GM19438 (cell line): ENCODE data around the gene NBEA.

Experiments used
- ATAC-seq: cut with Tn5 transposase; IDR thresholded peaks from one replicate; pipeline ENCODE4 v1.9.1; 2021; ENCODE audit warnings: low read depth; ENCODE audit not compliant: unreplicated experiment

The NBEA gene

DNA sequence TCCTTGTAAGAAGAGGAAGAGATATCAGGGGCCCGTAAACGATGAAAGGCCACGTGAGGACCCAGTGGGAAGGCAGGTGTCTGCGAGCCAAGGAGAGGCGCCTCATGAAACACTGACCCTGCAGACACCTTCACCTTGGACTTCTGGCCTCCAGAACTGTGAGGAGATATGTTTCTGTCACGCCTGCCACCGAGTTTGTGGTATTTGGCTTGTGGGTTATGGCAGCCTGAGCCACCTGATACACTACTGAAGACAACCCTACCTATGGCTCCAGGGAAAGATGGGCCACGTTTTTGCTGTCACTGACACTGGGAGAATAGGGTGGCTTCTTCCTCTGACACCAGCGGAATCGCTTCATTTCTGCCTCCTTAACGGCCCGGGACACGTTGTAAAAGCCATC is 752.0 kb downstream of the NBEA start:
- ATAC-seq = no peak

DNA sequence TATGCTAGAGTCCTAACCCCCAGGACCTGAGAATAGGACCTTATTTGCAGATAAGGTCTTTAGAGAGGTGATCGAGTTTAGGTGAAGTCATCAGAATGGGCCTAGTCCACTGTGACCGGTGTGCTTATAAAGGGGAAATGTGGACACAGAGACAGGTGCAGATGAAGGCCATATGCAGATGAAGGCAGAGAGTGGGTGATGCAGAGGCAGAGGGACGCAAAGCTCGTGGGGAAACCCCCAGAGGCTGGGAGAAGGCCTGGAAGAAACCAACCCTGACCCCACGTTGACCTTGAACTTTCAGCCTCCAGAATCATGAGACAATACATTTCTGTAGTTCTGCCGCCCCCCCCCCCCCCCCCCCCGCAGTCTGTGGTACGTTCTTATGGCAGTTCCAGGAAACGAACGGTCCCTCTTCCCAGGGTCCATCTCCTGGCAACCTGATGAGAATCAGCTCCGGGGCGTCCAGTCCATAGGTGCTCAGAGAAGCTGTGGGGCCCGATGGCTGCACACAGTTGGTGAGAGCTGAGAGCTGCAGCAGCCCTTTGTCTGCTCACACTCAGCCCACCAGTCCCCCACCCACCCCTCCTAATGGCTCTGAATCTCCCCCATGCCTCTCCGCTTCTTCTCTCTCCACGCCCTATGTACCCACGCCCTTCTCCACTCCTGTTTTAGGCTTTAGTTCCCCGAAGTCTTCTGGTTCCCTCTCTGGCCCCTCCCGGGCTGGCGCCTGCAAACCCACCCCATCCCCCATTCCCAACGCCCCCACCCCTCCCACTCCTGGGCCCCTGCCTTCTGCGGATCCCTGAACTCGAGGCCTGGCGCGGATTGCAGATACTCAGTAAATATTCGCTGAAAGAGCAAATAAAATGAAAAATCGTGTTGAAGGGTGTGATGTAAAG is 752.7 kb downstream of the NBEA start:
- no peak for ATAC-seq

DNA sequence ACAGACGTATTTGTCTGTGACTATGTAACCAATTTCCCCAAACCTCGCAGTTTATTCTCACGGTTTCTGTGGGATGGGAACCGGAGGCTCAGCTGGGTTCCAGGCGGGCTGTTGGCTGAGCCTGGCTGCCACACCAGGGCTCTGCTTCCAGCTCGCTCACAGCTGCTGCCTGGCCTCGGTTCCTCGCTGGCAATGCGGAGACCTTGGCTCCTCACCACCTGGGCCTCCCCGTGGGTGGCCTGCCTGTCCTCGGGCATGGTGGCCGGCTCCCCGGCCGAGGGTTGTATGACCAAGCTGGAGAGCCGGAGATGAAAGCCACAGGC is 753.3 kb downstream of the NBEA start:
- ATAC-seq = no peak

DNA sequence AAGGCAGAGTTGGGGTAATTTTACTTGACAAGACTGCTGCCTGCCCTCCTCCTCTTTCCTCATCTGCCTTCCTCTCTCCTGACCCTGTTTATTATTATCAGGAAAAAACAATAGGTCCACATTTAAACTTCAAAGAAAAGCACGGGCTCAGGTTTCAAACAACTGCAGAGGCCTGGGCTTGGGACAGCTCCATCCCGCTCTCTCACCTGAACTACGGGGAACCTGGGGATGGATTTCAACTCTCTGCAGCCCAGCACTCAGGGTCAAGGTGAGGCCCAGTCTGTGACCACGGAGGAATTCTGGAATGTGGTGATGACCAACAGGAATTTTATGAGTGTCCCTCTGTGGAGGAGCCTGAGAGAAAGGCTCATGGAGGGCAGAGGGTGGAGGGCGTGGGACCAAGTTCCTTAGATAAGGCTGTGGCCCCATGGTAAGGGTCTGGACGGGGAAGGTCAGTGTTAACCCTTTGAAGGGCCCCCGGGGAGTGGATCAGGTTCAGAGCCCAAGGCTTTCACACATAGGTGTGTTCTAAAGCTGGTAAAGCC is 755.2 kb downstream of the NBEA start:
- no peak for ATAC-seq

DNA sequence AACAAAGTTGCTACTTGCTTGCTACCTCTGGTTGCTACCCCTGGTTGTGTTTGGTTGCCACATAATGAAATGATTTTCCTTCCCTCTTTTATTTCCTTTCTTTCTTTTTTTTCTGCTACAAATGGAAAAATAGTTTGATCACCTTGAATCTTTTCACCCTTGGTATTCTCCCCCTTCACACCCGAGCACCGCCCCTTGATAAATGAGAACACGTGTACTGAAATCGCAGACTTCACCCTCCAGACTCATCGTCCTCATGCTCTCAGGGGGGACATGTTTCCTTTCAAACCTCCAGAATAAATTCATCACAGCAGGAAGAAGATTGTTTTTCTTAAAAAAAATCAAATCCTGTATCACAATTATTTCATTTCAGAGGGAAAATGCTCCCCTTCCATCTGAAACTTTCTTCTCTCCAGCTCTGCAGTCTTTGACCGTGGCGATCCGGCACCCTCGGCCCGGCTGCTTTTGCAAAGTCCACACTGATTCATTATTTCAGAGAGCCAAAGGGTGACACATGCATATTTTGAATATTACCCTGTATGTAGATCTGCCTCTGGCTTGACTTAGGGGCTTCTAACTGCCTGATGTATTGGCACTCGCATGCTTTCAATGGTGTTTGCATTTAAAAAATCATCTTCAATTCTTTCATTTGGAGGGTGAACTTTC is 757.0 kb downstream of the NBEA start:
- no peak for ATAC-seq

DNA sequence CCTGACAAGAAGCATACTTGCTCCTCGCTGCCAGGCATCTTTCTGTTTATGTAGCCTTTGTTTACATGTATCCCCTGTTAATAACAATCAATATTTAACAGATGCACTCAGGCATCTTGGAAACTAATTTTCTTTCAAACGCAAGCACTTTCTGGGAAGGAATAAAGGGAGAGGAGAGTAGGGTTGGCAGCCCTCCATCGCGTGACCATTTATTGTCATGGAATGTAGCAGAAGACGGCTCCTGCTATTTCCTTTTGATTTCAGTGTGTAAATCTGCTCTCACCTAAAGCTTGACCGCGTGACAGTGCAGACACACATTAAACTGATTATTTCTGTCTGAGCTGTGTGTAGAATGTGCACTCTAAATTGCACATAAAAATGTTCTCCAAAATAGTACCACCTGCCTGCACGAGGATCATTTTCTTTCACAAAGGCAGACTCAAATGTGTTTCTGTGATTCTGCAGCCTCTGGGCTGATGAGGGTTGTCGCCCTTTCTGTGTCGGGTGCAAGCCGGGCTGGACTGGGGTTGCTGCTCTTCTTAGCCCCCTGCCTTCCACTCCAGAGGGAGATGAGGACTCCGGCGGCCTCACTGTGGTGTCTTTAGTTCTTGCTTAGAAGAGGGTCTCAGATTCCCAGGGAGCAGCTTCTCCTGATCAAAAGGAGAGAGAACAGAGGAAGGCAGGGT is 757.9 kb downstream of the NBEA start:
- no peak for ATAC-seq

DNA sequence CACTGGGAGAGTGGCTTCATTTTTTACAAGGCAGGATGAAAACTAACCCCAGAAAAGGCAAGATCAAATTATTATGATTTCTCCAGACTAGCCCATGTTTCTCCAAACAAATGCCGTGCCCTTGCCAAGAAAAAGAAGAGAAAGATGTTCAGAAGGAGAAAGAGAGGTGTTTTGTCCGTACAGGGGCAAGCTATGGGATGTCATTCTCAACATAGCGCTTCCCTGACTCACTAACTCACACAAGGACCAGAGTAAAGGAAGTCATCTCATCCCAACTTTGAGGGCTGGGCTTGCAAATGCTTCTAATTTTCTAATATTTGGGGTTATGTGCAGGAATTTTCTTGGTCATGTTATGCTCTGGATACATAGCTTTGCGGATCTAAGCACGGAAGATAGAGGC is 758.6 kb downstream of the NBEA start:
- no peak for ATAC-seq

DNA sequence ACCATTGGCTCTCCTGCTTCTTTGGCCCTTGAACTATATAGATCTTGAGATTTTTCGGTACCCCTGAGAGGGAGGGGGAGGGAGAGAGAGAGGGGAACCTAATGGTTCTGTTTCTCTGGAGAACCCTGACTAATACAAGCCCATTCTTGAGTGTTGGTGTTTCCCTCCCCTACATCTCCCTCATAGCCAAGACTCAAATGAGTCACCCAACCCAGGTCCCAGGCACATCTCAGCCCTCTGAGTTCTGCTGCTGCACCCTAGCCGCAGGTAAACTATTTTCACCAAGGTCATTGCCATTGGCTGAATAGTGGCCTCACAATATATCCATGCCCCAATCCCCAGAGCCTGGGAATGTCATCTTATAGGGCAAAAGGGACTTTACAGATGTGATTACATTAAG is 760.2 kb downstream of the NBEA start:
- ATAC-seq = no peak

DNA sequence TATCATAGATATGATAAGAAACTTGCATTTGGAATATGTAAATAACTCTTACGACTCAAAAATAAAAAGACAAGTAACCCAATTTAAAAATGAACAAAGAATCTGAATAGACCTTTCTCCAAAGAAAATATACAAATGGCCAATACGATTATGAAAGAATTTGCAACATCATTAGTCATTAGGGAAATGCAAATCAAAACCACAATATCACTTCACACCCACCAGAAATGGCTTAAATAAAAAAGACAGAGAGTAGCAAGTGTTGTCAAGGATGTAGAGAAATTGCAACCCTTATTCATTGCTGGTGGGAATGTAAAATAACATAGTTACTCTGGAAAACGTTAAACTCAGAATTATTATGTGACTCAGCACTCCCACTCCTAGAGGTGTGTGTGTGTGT is 761.0 kb downstream of the NBEA start:
- ATAC-seq = no peak

DNA sequence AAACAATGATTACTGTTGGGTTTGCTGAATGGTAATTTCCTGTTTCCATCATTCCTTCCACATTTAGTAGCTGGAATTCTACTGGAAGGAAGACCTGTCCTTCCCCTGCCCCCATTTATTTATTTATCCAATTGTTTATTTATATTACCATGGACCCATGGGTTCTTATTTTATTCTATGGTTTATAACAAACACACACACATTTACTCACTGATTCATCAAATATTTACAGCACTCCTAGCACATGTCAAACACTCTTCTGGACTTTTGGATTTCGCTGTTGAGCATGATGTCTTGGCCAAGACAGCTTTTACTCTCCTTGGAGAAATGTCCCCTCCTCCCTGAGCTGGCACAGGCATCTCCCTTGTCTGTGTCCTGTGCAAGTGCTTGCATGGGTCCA is 762.3 kb downstream of the NBEA start:
- no peak for ATAC-seq

DNA sequence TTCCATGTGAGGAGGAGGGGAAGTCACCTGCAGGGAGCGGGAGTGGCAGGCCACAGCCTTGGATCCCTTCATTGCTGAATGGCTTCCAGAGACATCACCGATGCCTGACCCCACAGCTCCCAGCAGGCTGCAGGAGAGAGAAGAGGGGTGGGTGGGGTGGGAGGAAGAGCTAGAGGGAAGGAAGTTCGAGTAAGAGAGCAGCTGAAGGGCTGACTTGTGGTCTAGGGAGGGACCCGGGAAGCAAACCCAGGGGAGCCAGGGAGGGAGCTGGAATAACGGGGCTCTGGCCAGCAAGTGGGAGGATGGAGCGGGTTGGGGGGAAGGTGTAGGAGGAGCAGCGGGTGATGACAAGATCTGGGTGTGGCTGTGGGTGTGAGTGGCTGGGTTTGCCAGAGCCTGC is 764.2 kb downstream of the NBEA start:
- ATAC-seq = no peak

DNA sequence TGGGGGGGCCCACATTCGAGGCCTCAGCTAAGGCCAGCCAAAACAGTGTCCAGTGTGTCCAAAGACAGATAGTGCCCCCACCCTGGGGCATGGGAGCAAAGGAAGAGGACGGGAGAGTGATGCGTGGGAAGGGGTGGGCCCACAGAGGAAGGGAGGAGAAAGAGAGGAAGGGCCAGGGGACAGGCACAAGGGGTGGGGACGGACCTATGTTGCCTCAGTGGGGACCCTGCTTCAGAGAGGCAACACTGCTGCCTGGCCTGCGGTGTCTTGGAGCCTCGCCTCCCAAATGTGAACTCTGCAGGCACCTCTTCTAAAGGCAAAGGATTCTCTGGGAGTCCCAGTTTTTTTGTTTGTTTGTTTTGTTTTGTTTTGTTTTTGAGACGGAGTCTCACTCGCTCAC is 764.7 kb downstream of the NBEA start:
- ATAC-seq = no peak

DNA sequence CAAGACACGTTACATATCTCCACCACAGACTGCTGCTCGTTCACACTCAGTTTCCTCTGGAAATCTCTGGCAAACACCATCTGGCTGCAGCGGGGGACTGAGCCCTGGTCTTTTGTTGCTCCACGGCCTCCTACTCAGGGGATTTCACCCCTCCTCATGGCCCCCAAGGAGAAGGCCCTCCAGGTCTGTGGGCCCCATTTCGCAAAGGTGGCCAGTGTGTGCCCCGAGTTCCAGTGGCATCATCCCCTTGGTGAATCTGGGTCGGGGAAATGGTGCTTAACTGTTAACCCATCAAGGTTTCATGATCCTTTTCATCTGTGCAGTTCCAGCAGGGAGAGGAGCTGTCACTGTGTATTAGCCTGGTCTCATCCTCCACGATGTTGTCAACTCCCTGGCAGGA is 769.8 kb downstream of the NBEA start:
- ATAC-seq = no peak

DNA sequence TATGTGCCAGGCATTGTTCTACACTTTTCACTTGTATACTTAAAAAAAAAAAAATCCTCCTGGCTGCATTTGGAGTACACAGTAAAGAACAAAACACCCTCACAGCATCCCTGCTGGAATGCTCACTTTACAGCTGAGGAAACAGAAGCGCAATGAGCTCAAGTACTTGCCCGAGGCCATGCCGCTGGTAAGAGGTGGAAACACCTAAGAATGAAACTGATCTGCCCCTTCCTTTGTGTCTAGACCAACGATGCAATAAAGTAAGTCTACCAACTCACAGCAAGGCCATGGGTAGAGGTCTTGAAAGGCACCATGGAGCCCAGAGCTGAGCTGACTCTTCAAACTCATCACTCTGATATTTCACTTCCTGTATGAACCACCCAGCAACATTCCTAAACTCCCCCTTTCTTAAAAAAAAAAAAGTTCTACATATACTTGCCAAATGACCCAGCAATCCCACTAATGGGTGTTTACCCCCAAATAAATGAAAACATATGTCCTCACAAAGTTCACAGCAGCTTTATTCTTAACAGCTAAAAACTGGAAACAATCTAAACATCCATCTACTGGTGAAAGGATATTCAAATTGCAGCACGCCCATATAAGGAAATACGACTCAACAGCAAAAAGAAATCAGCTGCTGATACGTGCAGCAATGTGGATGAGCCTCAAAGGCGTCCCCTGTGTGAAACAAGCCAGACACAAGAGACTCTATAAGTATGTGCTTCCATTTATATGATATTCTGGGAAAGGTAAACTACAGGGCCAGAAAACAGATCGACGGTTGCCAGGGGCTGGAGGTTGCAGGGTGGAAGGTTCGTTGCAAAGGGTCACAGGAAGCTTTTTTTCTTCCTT is 771.1 kb downstream of the NBEA start:
- ATAC-seq = no peak

DNA sequence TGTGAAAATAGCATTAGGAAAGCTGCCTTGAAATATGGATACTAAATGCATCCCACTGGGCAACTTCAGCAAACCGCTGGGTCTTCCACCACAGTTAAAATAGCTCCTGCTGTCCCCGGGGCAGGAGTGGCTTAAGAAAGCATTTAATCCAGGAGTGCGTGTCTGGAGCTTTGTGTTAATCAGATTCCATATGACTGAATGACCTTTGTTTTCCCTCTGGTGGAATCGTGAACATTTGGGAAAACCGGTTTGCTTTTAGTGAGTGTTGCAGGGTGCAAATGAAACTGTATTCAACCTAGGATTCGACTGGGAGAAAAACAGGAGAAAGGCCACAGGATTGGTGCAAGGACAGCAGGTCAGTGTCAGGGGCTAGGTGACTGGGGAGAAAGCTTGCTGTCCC is 772.1 kb downstream of the NBEA start:
- ATAC-seq = no peak

DNA sequence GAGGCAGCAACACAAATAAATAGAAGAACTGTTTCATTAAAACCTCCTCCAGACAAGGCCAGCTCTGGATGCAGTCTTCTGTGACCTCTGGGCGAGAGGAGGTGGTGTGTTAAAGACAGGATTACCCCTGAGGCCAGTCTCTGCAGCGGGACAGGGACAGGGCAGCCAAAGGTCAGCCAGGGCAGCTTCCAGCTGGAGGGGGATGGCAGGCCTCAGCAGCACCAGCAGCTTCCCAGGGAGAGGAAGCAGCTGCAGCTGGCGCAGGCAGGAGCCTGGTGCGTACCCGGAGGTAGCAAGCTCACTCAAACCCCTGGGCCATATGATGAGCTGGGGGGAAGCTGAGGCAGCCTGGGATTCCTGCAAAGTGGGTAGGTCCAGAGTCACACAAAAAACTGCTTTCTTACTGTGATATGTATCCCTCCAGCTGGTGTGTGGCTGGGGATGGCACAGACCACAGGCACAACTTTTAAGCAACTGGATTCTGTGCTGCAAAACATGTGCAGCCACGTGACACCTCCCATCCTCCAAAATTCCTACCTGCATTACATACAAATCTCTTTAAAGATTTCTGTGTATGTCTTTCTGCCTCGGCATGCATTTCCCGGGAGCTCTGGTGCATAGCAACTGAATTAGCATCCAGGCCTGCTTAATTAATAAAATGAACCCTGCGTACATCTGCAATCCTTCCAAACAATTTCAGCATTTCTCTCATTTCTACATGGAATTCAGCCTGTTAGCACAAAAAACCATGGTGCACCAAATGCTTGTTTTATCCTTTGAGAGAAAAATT is 772.7 kb downstream of the NBEA start:
- ATAC-seq = no peak

DNA sequence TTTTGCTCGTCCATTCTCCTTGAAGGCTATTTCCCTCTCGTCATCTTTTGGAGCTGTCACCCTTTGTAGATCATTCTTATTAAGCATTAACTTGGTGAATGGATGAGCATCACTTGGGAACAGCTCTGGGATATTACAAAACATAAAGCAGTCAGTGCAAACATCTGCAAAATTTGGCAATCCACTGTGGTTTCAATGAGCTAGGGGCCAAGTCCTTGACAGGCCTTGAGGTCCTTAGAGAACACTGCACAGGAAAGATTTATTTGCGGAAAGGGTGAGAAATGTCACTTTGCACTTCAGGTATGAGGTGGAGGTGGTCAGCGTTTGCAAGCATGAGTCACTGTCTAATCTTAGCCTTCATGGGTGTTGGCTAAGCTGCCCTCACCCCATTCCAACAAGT is 774.1 kb downstream of the NBEA start:
- no peak for ATAC-seq

DNA sequence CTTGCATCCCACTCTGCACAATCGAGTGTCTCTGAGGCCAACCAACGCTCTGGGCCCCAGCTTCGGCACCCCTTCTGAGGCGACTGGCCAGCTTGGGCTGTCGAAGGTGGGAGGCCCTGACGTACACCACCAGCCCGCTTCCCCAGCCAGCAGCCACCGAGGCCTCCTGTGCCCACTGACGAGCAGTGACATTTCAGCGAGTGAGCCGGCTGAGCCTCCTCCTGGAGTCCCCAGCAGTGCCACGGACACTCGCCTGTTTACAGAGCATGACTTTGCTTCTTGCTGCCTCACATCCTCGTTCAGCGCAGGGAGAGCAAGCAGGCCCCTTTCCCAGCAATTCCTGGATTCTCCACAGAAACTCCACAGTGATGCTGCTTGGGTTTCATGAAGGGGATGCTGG is 774.7 kb downstream of the NBEA start:
- ATAC-seq = no peak

DNA sequence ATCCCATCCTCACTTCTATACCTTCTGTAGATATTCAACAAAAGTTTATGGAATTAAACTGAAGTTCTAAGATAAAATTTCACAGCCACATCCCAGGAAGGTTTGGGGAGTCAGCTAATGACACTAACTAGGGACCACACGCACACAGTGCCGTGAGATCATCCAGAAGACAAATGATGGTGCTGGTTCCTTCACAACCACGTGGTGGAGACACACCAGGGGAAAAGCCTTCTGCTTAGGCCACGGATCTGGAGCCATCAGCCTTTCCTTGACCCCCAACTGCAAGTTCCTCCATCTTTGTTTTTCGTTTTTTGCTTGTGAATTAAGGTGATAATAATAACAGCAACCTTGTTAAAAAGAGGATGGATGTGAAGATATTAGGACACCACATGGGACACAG is 776.0 kb downstream of the NBEA start:
- ATAC-seq = no peak

DNA sequence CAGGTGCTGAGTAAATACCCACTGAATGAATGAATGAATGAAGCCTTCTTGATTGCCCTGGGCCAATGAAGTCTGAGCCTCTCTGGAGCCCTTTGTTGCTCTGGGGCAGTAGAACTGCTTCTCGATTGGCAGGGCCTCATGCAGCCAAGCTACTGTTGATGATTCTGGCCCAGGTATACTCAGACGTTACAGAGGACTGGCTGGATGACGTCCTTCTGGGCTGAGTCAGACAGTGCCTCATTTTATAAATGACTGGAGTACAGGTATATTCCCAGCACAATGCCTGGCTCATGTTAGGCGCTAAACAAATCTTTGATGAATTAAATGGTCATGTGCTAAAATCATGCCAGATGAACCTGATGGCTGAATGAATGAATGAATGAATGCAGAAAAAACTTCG is 778.2 kb downstream of the NBEA start:
- ATAC-seq = no peak
